IPS-NIHi7 (cell line): Measurements from ENCODE around the gene TRIM72.
"Not testable (repeated sequence)": the region's sequence is repeated elsewhere in the genome, so short reads cannot be mapped to it uniquely, and the experiment has no call there.

ENCODE experiments used
- DNase-seq: peaks from one replicate; pipeline ENCODE4 v3.0.0; 2012; ENCODE audit warnings: mixed read lengths; ENCODE audit errors: extremely low spot score

TRIM72 gene

GRCh38 chr16:31256466-31256865, 42.5 kb downstream of the TRIM72 start:
- DNase-seq, result no peak

GRCh38 chr16:31258366-31258765, 44.4 kb downstream of the TRIM72 start:
- DNase-seq, result no peak

DNA sequence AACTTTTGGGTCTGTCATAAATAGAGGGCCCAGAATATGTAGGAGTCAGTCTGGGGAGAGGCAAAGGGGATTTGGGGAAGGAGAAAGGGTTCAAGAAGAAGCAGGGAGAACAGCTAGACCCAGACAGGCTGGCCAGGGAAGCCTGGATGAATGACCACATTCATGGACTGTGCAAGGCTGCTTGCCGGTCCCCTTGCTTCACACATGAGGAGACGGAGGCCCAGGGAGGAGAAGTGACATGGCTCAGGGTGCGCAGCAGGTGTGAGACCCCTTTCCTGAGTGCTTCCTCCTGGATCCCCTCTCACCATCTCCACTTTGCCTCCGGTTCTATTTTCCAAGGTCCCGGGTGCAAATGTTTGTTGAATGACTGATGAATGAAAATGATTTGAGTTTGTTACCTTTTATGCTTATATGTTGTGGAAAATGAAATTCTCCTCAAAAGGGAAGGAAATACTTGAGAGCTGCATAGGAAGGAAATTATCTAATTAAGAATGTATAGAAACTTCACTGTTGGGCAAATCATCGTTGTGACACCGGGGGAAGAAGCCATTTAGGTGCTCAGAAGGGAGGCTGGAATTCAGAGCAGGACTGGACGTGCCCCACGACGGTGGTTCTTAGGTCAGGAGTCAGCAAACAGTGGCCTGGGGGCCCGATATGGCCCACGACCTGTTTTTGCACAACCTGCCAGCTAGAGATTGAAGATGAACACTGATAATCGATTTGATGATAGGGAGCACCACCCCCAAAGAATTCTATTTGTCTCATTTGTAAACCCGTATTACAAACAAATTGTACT, 46.4 kb downstream of the TRIM72 start:
- DNase-seq, result no peak

GRCh38 chr16:31262084-31262483, 48.2 kb downstream of the TRIM72 start:
- DNase-seq, result no peak

DNA sequence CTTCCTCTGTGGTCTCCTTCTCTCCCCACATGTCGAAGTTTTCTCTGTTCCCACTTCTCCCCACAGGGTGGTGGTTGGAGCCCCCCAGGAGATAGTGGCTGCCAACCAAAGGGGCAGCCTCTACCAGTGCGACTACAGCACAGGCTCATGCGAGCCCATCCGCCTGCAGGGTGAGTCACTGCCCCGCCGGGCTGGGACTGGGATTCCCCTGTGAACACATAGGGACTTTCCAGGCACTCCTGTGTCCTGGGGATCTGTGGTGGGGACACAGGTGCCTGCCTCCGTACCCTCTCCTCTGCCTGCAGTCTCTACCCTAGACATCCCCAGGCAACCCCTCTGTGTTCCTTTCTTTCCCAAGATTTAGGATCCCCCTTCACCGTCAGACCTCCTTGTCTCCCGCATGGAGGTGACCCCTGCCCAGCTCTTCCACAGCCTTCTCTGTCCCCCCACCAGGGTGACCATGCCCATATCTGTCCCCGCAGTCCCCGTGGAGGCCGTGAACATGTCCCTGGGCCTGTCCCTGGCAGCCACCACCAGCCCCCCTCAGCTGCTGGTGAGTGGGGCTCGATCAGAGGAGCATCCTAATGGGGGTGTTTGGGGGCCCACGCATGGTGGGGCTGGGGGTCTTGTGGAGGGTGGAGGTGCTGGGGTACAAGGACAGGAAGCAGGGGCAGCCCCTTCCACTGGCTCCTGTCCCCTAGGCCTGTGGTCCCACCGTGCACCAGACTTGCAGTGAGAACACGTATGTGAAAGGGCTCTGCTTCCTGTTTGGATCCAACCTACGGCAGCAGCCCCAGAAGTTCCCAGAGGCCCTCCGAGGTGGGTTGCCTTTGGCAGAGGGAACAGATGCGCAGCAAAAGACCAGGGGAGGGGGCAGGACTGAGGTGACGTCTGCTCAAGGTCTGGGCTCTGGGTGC, 51.7 kb downstream of the TRIM72 start:
- peak; percentile 63 for DNase-seq

DNA sequence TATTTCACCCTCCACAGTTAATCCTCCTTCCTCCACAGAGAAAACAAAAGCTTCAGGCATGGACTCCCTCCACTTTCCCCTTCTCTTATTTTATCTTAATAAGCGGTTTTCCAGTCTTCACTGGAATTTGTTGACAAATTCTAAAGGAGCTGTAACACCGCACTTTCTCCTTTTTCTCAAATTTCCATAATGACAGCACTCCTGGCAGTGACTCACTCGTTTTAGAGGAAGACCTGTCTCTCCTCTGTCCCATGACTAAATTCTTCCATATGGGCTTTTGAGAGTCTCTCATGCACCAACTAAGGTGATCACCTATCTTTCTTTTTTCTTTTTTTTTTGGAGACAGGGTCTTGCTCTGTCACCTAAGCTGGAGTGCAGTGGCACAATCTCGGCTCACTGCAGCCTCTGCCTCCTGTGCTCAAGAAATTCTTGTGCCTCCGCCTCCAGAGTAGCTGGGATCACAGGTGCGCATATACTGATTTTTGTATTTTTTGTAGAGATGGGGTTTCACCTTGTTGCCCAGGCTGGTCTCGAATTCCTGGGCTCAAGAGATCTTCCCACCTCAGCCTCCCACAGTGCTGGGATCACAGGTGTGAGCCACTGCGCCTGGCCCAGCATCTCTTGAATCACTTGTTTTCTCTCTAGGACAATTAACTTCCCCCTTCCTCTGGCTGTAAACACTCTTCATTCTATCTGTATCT, 53.6 kb downstream of the TRIM72 start:
- peak; percentile 12 for DNase-seq

DNA sequence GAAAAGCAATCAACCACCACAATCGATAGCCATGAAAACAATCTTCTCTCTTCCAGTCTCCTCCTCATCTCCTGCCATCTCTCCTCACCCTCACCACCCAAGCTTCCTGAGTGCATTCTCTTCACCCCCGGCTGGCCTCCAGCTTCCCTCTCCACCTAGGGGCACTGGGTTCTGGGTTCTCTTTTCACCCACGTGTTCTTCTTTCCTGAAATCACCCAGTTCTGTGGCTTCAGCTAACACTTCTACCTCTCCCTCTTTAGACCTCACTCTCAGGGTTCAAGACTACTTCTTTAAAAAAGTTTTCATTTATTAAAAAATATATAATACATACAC, 54.1 kb downstream of the TRIM72 start:
- DNase-seq, result no peak

- DNase-seq, result no peak
Observed at GRCh38 chr16:31268891-31269290, 55.0 kb downstream of the TRIM72 start.

- DNase-seq, result no peak
Observed at GRCh38 chr16:31269541-31269940, 55.6 kb downstream of the TRIM72 start.

GRCh38 chr16:31269973-31270372, 56.1 kb downstream of the TRIM72 start:
- not testable (repeated sequence) for DNase-seq

- DNase-seq, result no peak
Observed at GRCh38 chr16:31270795-31271194, 56.9 kb downstream of the TRIM72 start.

GRCh38 chr16:31271621-31272190, 57.8 kb downstream of the TRIM72 start:
- peak; percentile 11 for DNase-seq

- DNase-seq, result peak; percentile 9
Observed at GRCh38 chr16:31273187-31273586, 59.3 kb downstream of the TRIM72 start.

- peak; percentile 6 for DNase-seq
Observed at GRCh38 chr16:31273676-31274075, 59.8 kb downstream of the TRIM72 start.

DNA sequence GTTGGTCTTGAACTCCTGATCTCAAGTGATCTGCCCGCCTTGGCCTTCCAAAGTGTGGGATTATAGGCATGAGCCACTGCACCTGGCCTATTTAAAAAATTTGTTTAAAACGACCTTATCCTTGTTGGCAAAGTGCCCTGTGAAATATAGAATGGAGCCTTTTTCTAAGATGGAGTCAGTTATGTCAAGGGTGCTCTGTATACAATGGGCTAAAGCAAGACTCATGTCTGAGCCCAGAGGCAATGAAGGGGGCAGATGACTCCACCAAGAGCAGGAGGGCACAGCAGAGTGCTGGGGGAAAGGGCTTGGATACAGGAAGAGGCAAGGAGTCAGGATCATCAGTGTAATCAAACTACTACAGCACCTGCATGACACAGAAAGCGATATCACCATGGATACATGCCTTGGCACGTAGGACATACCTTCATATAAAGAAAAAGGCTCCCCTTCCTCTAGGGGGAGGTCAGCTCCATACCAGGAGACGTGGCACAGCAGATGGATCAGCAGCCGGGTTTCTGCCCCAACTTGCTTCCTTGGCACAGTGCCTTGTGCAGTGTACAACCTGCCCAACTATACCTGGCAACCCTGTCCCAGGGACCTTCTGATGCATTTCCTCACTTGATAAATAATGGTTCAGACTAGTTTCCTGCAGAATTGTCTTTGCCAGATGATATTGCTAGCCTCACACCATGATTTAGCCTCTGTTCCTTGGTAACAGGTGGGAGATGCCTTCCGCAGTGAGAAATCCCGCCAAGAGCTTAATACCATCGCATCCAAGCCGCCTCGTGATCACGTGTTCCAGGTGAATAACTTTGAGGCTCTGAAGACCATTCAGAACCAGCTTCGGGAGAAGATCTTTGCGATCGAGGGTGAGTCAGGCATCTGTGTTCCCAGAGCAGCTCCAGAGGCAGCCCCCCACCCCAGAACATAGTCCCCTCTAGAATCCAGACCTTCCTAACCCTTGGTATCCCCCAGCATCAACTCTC, 61.2 kb downstream of the TRIM72 start:
- peak; percentile 5 for DNase-seq

- DNase-seq, result no peak
Observed at GRCh38 chr16:31276600-31276999, 62.7 kb downstream of the TRIM72 start.

- DNase-seq, result no peak
Observed at GRCh38 chr16:31277659-31278260, 63.8 kb downstream of the TRIM72 start.

GRCh38 chr16:31278853-31279252, 64.9 kb downstream of the TRIM72 start:
- not testable (repeated sequence) for DNase-seq
